Inferior parietal cortex (tissue), 1 donor: ENCODE data around the gene OSCP1.

Experiments used
- DNase-seq: peaks from one replicate; pipeline ENCODE4 v3.0.0-alpha.2; 2016; ENCODE audit errors: extremely low spot score

Gene OSCP1

DNA sequence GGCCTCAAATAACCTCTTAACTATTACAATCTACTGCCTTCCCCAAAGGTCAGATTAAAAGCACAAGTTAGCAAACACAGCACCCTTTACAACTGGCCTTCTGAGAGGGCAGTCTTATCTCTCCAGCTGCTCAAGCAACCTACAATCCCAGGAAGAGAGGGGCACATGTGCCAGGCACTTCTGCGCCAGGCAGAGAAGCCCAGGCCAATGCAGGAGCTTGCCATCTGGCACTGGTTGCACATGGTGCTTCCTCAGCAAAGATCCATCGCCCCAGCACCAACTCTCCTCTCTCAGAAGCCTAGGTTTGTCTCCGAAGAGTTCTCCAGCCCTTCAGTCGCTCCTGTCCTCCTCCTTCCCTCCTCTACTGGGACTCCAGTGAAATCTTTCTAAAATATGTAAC is 67.0 kb downstream of the OSCP1 start:
- DNase-seq: no peak

DNA sequence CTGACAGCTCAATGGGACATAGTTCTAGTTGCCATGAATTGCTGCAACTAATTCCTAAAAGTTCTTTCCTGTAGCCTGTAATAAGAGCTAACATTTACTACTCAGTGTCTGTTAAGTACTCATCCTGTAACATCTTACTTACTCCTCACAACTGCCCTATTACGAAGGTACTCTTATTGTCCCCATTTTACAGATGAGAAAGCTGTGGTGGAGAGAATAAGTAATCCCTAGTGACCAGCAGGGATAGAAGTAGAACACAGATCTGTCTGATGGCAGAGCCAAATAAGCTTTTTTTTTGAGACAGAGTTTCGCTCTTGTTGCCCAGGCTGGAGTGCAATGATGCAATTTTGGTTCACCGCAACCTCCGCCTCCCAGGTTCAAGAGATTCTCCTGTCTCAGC is 67.6 kb downstream of the OSCP1 start:
- no peak for DNase-seq

DNA sequence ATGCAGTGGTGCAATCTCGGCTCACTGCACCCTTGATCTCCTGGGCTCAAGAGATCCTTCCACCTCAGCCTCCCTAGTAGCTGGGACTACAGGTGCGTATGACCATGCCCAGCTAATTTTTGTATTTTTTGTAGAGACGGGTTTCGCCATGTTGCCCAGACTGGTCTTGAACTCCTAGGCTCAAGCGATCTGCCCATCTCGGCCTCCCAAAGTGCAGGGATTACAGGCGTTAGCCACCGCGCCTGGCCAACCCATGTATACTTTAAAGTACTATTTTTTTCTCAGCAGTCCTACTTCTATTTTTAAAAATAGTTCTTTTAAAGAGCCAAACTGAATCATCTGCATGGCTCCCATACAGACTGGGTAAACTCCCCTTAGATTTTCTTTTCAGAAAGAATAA is 68.0 kb downstream of the OSCP1 start:
- no peak for DNase-seq

DNA sequence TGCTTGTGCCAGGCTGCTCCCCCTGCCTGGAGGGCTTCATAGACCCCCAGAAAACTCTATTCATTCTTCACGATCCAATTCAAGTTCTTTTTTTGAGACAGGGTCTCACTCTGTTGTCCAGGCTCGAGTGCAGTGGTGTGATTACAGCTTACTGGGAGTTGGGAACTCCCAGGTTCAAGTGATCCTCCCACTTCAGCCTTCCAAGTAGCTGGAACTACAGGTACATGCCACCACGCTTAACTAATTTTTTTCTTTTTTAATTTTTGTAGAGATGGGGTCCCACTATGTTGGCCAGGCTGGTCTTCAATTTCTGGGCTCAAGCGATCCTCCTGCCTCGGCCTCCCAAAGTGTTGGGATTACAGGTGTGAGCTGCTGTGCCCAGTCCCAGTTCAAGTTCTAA is 68.8 kb downstream of the OSCP1 start:
- DNase-seq: no peak

DNA sequence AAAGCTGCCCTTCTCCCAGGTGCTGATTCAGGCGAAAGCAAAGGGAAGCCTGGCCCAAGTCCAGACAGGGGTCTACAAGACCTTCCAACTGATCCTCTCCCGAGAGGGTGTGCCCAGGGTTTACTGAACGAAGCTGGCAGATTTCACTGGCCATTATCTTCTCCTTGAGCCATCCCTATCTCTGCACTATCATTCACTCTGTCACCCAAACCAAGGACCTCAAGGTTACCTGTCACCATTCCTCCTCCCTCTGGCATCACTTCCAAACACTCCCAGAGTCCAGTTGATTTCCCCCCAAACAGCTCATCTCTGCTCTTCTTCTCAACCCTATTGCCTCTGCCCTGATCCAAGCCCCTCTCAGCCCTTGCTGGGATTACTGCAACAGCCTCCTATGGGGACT is 69.5 kb downstream of the OSCP1 start:
- DNase-seq: no peak

DNA sequence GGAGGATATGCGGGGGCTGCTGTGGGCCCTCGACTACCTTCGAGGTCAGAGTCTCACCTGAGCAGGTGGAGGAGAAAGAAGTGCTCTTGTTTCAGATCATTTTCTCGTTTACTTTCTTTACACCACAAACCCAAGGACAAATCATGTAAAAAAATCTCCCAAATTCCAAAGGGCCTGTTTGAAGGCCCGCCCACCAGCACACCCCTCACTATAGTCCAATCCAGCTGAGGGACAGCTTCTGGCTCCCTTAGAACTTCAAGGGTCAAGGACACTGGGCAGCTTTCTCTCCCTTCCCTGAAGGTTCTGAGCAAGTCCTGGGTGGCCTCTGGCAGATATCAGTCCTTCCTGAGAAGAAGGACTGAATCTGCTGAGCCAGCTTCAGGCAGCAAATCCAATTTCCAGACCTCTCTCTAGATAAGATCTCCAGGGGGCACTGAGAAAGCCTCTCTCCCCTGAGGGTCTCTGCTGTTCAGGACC is 70.1 kb downstream of the OSCP1 start:
- no peak for DNase-seq

DNA sequence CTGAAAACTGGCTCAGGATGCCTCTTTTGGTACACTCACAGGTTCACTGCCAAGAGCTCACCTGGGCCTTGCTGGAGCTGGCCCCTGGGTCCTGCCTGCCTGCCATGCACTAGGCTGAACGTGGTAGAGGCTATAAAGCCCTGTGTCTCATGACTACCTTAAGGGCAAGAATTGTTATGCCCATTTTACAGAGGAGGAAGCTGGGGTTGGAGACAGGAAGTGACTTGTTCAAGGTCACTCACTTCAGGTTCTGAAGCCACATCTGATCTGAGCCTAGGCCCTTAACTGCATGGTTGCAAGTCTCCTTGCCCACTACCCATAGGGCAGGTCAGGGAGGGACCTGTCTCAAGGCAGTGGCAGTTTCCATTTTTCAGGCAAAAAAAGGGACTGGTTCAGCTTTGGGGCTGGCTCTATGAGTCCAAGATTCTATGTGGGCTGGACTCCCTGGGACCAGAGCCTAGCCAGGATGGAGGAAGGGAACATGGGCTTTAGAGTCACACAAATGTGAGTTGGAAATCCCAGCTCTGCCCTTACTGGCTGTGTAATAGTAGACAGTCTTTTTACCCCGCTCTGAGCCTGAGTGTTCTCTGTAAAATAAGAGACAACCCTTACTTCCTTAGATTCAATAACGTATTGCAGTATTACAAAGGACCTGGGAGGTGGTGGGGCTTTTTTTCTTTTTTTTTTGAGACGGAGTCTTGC is 72.3 kb downstream of the OSCP1 start:
- no peak for DNase-seq

DNA sequence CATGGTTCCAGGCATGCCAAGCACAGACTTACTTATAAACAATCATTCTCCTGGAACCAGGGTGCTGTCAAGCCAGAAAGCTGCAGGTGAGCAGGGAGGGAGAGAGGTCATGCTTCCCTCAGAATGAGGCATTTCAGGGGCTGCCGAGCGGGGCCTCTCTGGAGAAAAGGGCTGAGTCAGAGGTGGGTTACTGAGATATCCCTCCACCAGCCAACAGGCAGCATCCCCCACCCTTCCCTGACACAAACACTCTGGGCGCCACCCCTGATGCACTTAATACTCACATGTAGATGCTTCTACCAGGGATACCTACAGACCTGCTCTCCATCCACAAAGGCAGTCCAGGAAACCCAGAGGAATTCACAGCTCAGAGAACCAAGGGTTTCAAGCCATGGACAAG is 77.6 kb downstream of the OSCP1 start:
- DNase-seq: no peak

DNA sequence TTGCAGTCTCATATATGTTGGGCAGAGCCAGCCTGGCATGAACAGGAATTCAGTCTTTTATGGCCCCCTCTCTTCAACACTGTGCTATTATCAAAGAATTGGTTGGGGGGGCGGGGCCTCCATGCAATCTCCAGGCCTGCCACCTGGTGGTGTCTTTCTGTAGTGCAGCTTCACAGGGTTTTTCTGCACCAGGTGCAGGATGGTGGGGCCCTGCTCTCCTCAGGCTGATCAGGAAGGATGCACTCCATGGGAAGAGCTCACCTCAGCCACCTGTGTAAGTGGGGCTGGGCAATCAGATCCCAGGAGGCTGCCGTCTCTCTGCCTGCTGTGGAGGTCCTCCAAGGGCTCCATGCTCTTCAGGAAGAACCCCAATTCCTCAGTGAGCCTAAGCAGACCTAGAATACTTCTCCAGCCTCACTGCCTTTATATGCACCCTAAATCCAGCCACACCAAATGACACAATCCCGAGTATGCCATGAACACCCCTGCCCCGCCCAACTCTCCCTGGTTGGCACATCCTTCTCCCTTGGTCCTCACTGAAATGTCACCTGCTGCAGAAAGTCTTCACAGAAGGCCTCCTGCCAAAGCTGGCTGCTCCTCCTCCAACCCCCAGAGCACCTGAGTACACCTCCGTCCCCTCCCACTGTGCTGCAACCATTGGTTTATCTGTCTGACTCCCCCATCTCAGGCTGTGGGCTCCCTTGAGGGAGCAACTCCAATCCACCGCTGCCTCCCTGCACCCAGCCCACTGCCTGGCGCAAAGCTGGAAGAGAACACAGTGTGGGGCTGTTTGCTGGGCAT is 81.0 kb downstream of the OSCP1 start:
- peak; percentile 84 for DNase-seq
